GM10266 (cell line): ENCODE measurements around the gene RLN2.
"Not testable (repeated sequence)": the region's sequence is repeated elsewhere in the genome, so short reads cannot be mapped to it uniquely, and the experiment has no call there.

Experiments
- DNase-seq: peaks from one replicate; pipeline ENCODE4 v3.0.0; 2012; ENCODE audit errors: extremely low spot score
- CTCF ChIP-seq: IDR thresholded peaks from 2 replicates; pipeline ENCODE4 v1.5.1; 2012; ENCODE audit warnings: mild to moderate bottlenecking, low read depth; ENCODE audit not compliant: control insufficient read depth, insufficient read depth; ENCODE audit errors: missing control alignments

The RLN2 gene

GRCh38 chr9:5321058-5321457 lies 16.5 kb upstream of the RLN2 start:
- no peak for DNase-seq

GRCh38 chr9:5316406-5316805 lies 11.9 kb upstream of the RLN2 start:
- not testable (repeated sequence) for DNase-seq

More at GRCh38 chr9:5321058-5321457, 16.5 kb upstream of the RLN2 start:
- no peak for TF ChIP-seq CTCF

- DNase-seq = no peak
- TF ChIP-seq CTCF = no peak
Measured at GRCh38 chr9:5315187-5315923, 10.8 kb upstream of the RLN2 start.

- no peak for DNase-seq
- TF ChIP-seq CTCF = no peak
Measured at GRCh38 chr9:5310851-5311250, 6.3 kb upstream of the RLN2 start.

- DNase-seq = no peak
- no peak for TF ChIP-seq CTCF
Measured at GRCh38 chr9:5305741-5306140, 1.2 kb upstream of the RLN2 start.

DNA sequence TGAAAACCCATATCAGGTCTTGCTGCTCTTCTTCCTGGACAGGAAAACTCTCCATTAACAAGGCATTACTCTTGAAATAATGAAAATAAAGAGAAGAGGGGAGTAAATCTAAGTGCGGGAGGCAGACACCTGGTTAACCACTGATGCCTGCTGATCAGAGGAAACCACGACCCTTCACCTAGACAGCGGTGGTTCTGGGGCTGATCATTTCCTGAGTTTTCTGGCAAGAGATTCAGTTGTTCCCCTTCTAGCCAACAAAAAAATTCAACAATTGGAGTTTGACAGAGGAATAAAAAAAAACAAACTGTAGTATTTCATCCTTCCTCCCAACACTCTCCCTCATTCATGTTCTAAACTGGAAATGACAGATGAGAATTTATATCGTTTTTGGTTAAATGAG lies 3.0 kb downstream of the RLN2 start:
- TF ChIP-seq CTCF = no peak
- DNase-seq = no peak

- no peak for TF ChIP-seq CTCF
- no peak for DNase-seq
Measured at GRCh38 chr9:5292141-5292540, 12.4 kb downstream of the RLN2 start.

GRCh38 chr9:5288591-5288990 lies 15.9 kb downstream of the RLN2 start:
- TF ChIP-seq CTCF = no peak
- DNase-seq = no peak
